GM19438 (cell line): ENCODE results near the gene RBMY1D.
"Not testable (repeated sequence)": the region's sequence is repeated elsewhere in the genome, so short reads cannot be mapped to it uniquely, and the experiment has no call there.

ENCODE experiments used
- ATAC-seq: cut with Tn5 transposase; IDR thresholded peaks from one replicate; pipeline ENCODE4 v1.9.1; 2021; ENCODE audit warnings: low read depth; ENCODE audit not compliant: unreplicated experiment

RBMY1D gene

GRCh38 chrY:21894426-21894825 is at the start of gene RBMY1D:
Gene RBMY1D (minus strand): TSS chrY:21894526. CDS start chrY:21892513, 2,013 bp downstream.
- not testable (repeated sequence) for ATAC-seq

GRCh38 chrY:21917932-21918331 is 23.6 kb upstream of the RBMY1D start, which contains the start of gene RBMY1E:
Gene RBMY1E (minus strand): TSS chrY:21918032. CDS start chrY:21916054, 1,978 bp downstream.
- ATAC-seq, result not testable (repeated sequence)

GRCh38 chrY:21869407-21870076 is 24.8 kb downstream of the RBMY1D start:
- not testable (repeated sequence) for ATAC-seq

- no peak for ATAC-seq
Measured at GRCh38 chrY:21845481-21845880, 48.8 kb downstream of the RBMY1D start.

GRCh38 chrY:21842090-21842489 is 52.2 kb downstream of the RBMY1D start:
- no peak for ATAC-seq

- ATAC-seq, result no peak
Measured at GRCh38 chrY:21839489-21839888, 54.8 kb downstream of the RBMY1D start.

GRCh38 chrY:21836343-21836742 is 58.0 kb downstream of the RBMY1D start:
- no peak for ATAC-seq

GRCh38 chrY:21835052-21835451 is 59.3 kb downstream of the RBMY1D start:
- no peak for ATAC-seq
